Measurements from ENCODE around the gene ARHGEF18.

- TF ChIP-seq POLR2A (IDR thresholded peaks at IDR 0.05) (no peak), CTCF (IDR thresholded peaks at IDR 0.05) (no peak)
Observed at GRCh38 chr19:7304200-7304599, 44.5 kb upstream of the ARHGEF18 start.

Measured in testis (tissue), 2 donors.